GM19455 (cell line): ENCODE measurements around the gene CTNND2.

Experiments used
- ATAC-seq: cut with Tn5 transposase; IDR thresholded peaks from one replicate; pipeline ENCODE4 v1.9.1; 2021; ENCODE audit not compliant: unreplicated experiment

The CTNND2 gene

GRCh38 chr5:11394933-11395332 lies 509.3 kb downstream of the CTNND2 start:
- no peak for ATAC-seq

GRCh38 chr5:11390291-11390767 lies 513.9 kb downstream of the CTNND2 start:
- ATAC-seq: no peak

GRCh38 chr5:11387382-11387781 lies 516.9 kb downstream of the CTNND2 start:
- ATAC-seq: no peak

DNA sequence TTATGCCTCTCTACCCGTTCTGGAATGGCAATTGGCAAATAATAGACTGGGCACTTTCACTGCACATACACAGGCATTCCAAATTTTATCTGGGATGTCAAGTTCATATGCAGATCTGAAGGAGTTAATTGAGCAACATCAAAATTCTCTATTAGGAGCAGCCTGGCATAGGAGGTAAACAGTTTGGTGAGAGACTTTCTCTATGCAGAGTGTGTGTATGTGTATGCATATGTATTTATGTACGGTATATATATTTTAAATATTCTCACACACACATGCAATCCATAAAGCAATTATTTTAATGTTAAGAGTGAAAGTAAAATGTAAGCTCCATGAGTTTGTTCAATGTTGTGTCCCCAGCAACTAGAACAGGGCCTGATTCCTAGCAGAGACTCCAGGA lies 517.8 kb downstream of the CTNND2 start:
- ATAC-seq: no peak

- no peak for ATAC-seq
Observed at GRCh38 chr5:11385901-11386293, 518.3 kb downstream of the CTNND2 start.

GRCh38 chr5:11385251-11385900 lies 518.9 kb downstream of the CTNND2 start:
- no peak for ATAC-seq

DNA sequence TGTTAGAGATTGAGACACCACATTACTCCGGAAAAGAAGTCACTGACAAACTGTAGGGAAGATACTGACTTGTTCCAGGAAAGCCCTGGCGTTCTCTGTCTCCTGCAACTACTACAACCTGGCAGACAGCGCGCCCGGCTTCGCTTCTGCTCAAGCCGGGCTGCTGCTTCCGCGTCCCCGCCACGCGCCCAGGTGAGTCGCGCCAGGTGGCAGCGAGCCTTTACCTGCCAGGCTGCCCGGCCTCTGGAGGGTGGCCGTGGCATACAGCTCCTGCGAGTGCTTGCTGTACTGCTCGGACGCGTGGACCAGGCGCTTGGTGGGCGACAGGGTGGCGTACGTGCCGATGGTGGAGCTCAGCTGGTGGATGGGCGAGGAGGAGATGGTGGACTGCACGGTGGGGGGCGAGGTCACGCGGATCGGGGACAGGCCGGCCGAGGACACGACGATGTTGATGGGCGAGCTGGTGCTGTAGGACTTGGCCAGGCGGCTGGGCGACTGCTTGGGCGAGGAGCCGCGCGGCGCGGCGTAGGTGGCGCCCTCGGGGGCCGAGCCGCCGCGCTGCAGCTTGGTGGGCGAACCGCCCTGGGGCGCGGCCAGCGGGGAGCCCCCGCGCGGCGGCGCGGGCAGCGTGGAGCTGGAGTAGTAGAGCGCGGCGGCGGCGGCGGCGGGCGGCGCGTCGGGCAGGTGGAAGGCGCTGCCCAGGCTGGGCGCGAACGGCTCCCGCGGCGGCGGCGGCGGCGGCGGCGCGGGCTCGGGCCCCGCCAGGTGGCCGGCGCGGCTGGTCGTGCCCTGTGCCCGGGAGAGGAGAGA lies 519.6 kb downstream of the CTNND2 start:
- no peak for ATAC-seq

- no peak for ATAC-seq
Observed at GRCh38 chr5:11383506-11384095, 520.6 kb downstream of the CTNND2 start.

DNA sequence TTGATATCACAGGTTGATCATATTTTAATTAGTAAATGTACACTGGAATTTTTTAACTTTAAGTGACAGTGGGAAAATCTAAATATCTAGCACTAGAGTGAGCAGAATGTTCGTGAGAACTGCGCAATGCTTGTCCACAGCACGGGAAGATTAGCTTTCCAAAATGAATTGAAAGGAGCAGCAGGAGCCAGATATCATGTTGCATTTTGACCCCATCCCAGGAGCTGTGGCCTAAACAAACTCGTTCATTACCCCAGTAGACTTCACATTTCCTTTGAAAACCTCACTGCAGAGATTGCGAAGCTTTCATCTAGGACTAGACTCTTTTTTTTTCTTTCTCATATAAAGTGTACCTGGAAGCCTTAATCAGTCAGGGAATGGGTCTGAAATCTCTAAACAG lies 525.8 kb downstream of the CTNND2 start:
- no peak for ATAC-seq

GRCh38 chr5:11377896-11378295 lies 526.4 kb downstream of the CTNND2 start:
- ATAC-seq: no peak

DNA sequence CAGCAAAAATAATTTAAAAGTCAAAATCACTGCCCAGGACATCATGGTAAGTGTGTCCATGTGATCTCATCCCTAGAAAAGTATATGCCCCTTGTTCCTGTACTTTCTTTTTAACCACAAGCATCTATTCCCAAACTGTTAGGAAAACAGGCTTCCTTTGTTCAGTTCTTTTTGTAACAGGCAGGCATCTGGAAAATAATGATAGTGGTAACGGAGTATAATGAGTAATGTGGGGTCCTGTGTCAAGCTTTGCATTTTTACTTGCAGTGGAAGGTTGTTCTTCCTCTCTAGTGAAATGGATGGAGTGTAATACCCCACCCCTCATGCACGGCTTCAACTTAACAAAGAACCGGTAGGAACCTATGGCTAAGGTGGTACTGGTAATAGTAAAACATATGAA lies 532.1 kb downstream of the CTNND2 start:
- no peak for ATAC-seq

DNA sequence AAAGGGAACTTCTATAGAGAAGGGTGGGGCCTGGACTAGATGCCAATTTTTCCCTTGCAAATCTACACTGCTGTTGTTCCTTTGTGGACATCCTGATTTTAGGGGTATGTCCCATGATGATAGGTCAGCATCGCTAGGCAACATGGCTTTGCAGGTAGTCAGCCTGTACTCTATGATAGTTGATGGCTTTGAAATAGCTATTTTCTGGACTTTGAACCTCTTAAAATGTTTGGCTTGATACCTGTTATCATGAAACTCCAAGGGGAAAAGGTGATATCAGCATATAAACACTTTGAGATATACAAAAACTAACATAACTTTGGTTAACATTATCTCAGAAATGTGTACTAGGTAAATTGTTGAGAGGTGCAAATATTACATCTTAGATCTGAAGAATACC lies 533.2 kb downstream of the CTNND2 start:
- ATAC-seq: no peak

DNA sequence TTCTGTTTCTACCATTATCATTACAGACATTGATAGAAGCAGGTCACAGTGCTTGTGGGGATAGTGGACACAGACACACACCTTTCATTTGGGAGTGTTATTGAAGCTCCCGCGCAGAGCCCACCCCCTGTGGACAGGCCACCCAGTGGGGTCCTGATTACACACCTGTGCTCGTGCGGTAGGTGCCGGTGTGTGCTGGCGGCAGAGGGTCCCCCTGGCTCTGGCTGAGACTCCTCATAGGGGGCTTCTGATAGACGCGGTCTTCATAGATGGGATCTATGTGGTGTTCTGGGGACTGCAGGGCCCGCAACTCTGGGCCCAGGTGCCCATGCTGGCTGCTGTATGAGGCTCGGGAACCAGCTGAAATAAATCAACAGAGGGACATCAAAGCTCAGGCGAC lies 539.7 kb downstream of the CTNND2 start:
- no peak for ATAC-seq

GRCh38 chr5:11363631-11364178 lies 540.5 kb downstream of the CTNND2 start:
- ATAC-seq: no peak

GRCh38 chr5:11361768-11362167 lies 542.5 kb downstream of the CTNND2 start:
- ATAC-seq: no peak

DNA sequence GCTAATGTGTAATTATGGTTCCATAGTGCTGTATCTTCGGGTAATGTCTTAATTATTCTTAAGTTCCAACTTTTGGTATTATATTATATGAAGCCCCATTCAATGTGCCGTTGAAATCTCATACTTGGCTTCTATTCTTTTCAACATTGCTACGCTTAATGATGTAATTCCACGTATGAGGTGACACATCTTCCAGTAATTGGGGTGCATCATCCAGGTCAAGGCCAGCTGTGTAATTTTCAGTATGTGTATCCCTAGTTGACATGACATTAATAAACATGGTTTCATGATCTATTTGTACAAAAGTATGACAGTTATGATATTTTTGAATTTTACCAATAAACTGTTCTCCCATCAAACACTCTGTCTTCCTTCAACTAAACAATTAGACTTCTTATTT lies 546.3 kb downstream of the CTNND2 start:
- no peak for ATAC-seq

- ATAC-seq: no peak
Observed at GRCh38 chr5:11355491-11355890, 548.8 kb downstream of the CTNND2 start.

DNA sequence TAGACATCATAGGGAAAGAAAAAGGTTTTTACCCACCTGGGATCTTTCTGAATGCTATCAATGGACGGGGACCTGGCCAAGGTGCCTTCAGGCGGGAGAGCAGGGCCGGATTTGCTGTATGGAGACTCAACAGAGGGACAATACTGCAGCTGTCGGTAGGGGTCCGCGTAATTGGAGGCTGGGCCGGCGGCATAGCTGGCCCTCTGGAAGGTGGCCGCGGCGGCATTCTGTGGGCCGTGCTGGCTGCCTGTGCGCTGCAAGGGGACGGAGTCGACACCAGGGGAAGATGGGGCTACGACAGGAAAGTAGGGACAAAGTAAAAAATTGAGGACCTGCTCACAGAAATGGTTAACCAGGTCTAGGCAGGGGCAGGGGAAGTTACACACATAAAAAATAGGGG lies 557.9 kb downstream of the CTNND2 start:
- no peak for ATAC-seq

DNA sequence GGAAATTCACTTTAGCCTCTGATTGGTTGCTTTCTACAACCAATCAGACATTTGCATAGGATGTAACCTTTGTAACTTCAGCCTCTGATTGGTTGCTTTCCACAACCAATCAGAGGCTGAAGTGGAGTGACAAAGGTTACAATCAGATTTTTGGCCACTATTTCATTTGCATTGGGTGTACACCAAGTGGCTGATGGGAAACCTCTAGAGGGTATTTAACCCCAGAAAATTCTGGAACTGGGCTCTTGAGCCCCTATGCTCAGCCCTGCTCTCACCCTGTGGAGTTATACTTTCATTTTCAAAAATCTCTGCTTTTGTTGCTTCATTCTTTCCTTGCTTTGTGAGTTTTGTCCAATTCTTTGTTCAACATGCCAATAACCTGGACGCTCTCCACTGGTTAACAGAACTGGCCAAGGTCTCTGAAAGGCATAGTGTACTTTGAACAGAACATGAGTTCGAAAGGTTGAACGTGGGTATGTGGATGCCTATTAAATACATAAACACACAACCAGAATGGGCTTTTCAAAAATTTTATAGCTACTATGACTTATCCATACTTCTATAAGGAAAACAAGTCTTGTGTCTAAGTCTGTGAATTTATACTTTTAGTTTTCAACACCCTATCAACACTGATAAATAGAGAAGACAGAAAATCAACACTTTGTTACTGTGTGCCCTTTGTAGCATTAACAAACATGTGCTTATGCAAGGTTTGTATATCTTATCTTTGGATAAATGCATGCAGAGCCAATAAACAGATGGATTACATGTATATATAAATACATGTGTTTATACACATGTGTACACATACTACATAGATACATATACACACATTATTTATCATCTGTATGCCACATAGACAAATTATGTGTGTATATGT lies 568.1 kb downstream of the CTNND2 start:
- no peak for ATAC-seq

- no peak for ATAC-seq
Observed at GRCh38 chr5:11334404-11334803, 569.8 kb downstream of the CTNND2 start.

GRCh38 chr5:11329679-11330078 lies 574.6 kb downstream of the CTNND2 start:
- no peak for ATAC-seq
